Epithelial cell of esophagus (primary cell): ENCODE results near the gene HCRT.
A peak's percentile ranks its signal among the peaks of the same experiment; 100 is the strongest.
"Not testable (repeated sequence)": the region's sequence is repeated elsewhere in the genome, so short reads cannot be mapped to it uniquely, and the experiment has no call there.

Source experiments
- DNase-seq: peaks from one replicate; pipeline ENCODE4 v3.0.0; 2010; ENCODE audit warnings: low read depth
- H3K4me3 ChIP-seq: 2 replicates; pipeline ENCODE4 v1.5.1; 2011; ENCODE audit warnings: mild to moderate bottlenecking, low read length, control low read depth
- TF ChIP-seq, protein P1 (sequence below): IDR thresholded peaks from 2 replicates; pipeline ENCODE4 v1.5.1; 2011; ENCODE audit warnings: low read depth, mild to moderate bottlenecking, low read length, control low read depth, inconsistent platforms; ENCODE audit not compliant: insufficient read depth; ENCODE audit errors: missing control alignments

The HCRT gene

DNA sequence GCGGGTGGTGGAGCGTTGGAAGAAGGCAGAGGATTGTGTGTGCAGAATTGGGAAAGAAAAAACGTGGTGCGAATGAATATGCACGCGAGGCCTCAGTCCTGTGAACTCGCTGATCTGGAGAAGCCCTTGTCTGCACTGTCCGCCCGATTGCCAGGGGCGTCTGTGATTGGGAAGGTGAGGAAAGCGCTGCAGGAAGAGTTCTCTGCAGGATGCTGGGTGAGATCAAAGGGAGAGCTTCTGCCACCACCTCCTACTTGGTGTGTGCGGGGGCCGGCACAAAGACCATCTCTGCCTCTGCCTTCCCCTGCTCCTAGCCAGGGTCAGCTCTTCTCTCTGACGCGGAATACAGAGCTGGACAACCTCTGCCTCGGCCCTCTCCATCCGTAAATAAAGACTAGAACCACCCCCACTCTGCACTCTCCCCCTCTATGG, 29.6 kb downstream of the HCRT start:
- DNase-seq, result no peak
- peak overlapping the region; percentile 100 for H3K4me3 ChIP-seq
- TF ChIP-seq, protein P1, sequence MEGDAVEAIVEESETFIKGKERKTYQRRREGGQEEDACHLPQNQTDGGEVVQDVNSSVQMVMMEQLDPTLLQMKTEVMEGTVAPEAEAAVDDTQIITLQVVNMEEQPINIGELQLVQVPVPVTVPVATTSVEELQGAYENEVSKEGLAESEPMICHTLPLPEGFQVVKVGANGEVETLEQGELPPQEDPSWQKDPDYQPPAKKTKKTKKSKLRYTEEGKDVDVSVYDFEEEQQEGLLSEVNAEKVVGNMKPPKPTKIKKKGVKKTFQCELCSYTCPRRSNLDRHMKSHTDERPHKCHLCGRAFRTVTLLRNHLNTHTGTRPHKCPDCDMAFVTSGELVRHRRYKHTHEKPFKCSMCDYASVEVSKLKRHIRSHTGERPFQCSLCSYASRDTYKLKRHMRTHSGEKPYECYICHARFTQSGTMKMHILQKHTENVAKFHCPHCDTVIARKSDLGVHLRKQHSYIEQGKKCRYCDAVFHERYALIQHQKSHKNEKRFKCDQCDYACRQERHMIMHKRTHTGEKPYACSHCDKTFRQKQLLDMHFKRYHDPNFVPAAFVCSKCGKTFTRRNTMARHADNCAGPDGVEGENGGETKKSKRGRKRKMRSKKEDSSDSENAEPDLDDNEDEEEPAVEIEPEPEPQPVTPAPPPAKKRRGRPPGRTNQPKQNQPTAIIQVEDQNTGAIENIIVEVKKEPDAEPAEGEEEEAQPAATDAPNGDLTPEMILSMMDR, result no peak

- DNase-seq, result peak; percentile 22
- peak overlapping the region; percentile 100 for H3K4me3 ChIP-seq
- TF ChIP-seq, protein P1, result no peak
Observed at GRCh38 chr17:42153919-42154742, 31.1 kb downstream of the HCRT start.

DNA sequence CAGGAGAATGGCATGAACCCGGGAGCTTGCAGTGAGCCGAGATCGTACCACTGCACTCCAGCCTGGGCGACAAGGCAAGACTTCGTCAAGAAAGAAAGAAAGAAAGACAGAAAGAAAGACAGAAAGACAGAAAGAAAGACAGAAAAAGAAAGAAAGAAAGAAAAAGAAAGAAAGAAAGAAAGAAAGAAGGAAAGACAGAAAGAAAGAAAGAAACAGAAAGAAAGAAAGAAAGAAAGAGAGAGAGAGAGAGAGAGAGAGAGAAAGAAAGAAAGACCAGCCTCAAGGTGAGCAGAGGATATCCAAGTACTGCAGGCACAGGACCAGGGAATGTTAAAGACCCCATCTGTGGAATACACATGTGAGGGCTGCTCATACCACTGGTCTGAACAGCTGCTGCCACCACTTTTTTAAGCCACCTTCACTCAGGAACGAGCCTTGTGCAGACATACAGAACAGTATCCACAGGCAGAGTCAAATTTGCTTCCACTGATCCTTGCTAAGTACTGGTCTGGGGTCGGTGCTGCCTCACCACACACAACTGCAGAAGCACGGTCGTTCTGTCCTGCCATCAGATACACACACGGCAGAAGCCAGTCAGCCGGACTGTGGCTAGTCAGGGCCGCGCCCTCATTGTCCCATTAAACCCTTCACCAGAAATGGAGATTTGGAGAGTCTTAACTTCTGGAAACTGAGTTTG, 38.2 kb downstream of the HCRT start:
- DNase-seq, result no peak
- TF ChIP-seq, protein P1, result no peak
- H3K4me3 ChIP-seq, result no peak overlapping the region

DNA sequence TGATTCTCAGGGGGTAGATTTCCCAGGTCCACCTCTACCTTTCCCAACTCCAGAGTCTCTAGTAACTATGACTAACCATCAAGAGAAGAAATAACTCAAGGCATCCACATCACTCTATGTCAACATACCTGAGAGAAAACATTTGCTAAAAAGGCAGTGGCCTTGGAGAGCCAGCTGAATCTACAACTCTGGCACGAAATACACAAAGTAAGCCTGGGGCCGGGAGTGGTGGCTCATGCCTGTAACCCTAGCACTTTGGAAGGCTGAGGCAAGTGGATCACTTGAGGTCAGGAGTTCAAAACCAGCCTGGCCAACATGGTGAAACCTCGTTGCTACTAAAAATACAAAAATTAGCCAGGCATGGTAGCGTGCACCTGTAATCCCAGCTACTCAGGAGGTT, 42.1 kb downstream of the HCRT start:
- DNase-seq, result peak; percentile 41
- not testable (repeated sequence) for H3K4me3 ChIP-seq

- TF ChIP-seq, protein P1, result no peak
- DNase-seq, result no peak
- no peak overlapping the region for H3K4me3 ChIP-seq
Observed at GRCh38 chr17:42142371-42142896, 42.8 kb downstream of the HCRT start.

GRCh38 chr17:42141382-42141781, 43.9 kb downstream of the HCRT start:
- DNase-seq, result no peak
- no peak overlapping the region for H3K4me3 ChIP-seq
- TF ChIP-seq, protein P1, result no peak

- not testable (repeated sequence) for H3K4me3 ChIP-seq
Observed at GRCh38 chr17:42140690-42141089, 44.6 kb downstream of the HCRT start.

More at GRCh38 chr17:42140690-42141089, 44.6 kb downstream of the HCRT start:
- not testable (repeated sequence) for DNase-seq
